Liver (tissue), 9 donors: ENCODE results near the gene MYH11. TPM values are rescaled to one million over a fixed set of nuclear protein-coding genes. Genes with fewer than 3 reads are reported as not detected.

ENCODE experiments used
- DNase-seq: peaks from one replicate; pipeline ENCODE4 v3.0.0-alpha.2; 2017; ENCODE audit warnings: low spot score
- H3K27ac ChIP-seq, 2 donors: one replicate each; pipeline ENCODE4 v1.7.0; 2013; ENCODE audit warnings: inconsistent platforms in 2 of 2, low read length in 2 of 2, control low read depth in 1 of 2, low read depth in 1 of 2, mild to moderate bottlenecking in 1 of 2
- H3K27me3 ChIP-seq, 4 donors: one replicate each; pipeline versions ENCODE4 v1.6.1 to v1.7.0; 2013; ENCODE audit warnings: low read length in 3 of 4, inconsistent platforms in 1 of 4, mild to moderate bottlenecking in 1 of 4, moderate library complexity in 1 of 4; ENCODE audit not compliant: control insufficient read depth in 4 of 4, insufficient read depth in 4 of 4
- H3K36me3 ChIP-seq, 4 donors: one replicate each; pipeline versions ENCODE4 v1.6.1 to v1.7.0; 2013; ENCODE audit warnings: low read length in 3 of 4, mild to moderate bottlenecking in 3 of 4, low read depth in 1 of 4, moderate library complexity in 1 of 4; ENCODE audit not compliant: control insufficient read depth in 4 of 4, insufficient read depth in 3 of 4
- H3K4me1 ChIP-seq, 4 donors: one replicate each; pipeline versions ENCODE4 v1.6.1 to v1.7.0; 2013; ENCODE audit warnings: low read length in 3 of 4, mild to moderate bottlenecking in 3 of 4, moderate library complexity in 1 of 4; ENCODE audit not compliant: control insufficient read depth in 4 of 4, insufficient read depth in 4 of 4
- H3K4me3 ChIP-seq, 3 donors: one replicate each; pipeline versions ENCODE4 v1.6.1 to v1.7.0; 2013; ENCODE audit warnings: low read length in 3 of 3, control low read depth in 1 of 3, low read depth in 1 of 3, mild to moderate bottlenecking in 1 of 3
- H3K9ac ChIP-seq, 2 donors: one replicate each; pipeline ENCODE4 v1.7.0; 2013; ENCODE audit warnings: low read length in 2 of 2, mild to moderate bottlenecking in 2 of 2, moderate library complexity in 2 of 2, control low read depth in 1 of 2, low read depth in 1 of 2
- H3K9me3 ChIP-seq, 4 donors: one replicate each; pipeline versions ENCODE4 v1.6.1 to v1.7.0; 2013; ENCODE audit warnings: low read length in 3 of 4; ENCODE audit not compliant: control insufficient read depth in 4 of 4
- ATF3 ChIP-seq: IDR thresholded peaks from 2 replicates; pipeline ENCODE4 v1.6.1; 2016; ENCODE audit warnings: antibody characterized with exemption
- CTCF ChIP-seq: fragments of 150-350 bp; IDR thresholded peaks from 2 replicates; pipeline ENCODE4 v1.5.1; 2017; ENCODE audit warnings: improper control_type of control experiment, low read depth, low read length; ENCODE audit not compliant: missing input control
- EGR1 ChIP-seq, 2 donors: IDR thresholded peaks; 2 replicates each; pipeline ENCODE4 v1.6.1; 2016 to 2018; ENCODE audit warnings: antibody characterized with exemption in 2 of 2, low read depth in 2 of 2
- FOXA1 ChIP-seq: IDR thresholded peaks from 2 replicates; pipeline ENCODE4 v1.6.1; 2016; ENCODE audit warnings: antibody characterized with exemption
- FOXA2 ChIP-seq: IDR thresholded peaks from 2 replicates; pipeline ENCODE4 v1.6.1; 2016; ENCODE audit warnings: antibody characterized with exemption
- GABPA ChIP-seq, 2 donors: IDR thresholded peaks in 1 of 2; conservative IDR thresholded peaks in 1 of 2; 2 replicates each; pipeline ENCODE4 v1.6.1; 2016; ENCODE audit warnings: antibody characterized with exemption in 2 of 2, mild to moderate bottlenecking in 1 of 2, moderate library complexity in 1 of 2
- HNF4A ChIP-seq, 2 donors: conservative IDR thresholded peaks; 2 replicates each; pipeline ENCODE4 v1.6.1; 2016; ENCODE audit warnings: antibody characterized with exemption in 2 of 2, mild to moderate bottlenecking in 2 of 2
- HNF4G ChIP-seq: IDR thresholded peaks from 2 replicates; pipeline ENCODE4 v1.6.1; 2016; ENCODE audit warnings: antibody characterized with exemption
- JUND ChIP-seq, 2 donors: IDR thresholded peaks; 2 replicates each; pipeline ENCODE4 v1.6.1; 2016; ENCODE audit warnings: antibody characterized with exemption in 2 of 2
- NR2F2 ChIP-seq: IDR thresholded peaks from 2 replicates; pipeline ENCODE4 v1.6.1; 2016; ENCODE audit warnings: antibody characterized with exemption
- RAD21 ChIP-seq, 2 donors: IDR thresholded peaks; 2 replicates each; pipeline ENCODE4 v1.6.1; 2016; ENCODE audit warnings: antibody characterized with exemption in 2 of 2, mild to moderate bottlenecking in 2 of 2
- REST ChIP-seq: IDR thresholded peaks from 2 replicates; pipeline ENCODE4 v1.6.1; 2016; ENCODE audit warnings: antibody characterized with exemption, mild to moderate bottlenecking
- RXRA ChIP-seq, 2 donors: IDR thresholded peaks; 2 replicates each; pipeline ENCODE4 v1.6.1; 2017 to 2018; ENCODE audit warnings: antibody characterized with exemption in 2 of 2, mild to moderate bottlenecking in 1 of 2
- SP1 ChIP-seq: IDR thresholded peaks from 2 replicates; pipeline ENCODE4 v1.6.1; 2018; ENCODE audit warnings: antibody characterized with exemption, mild to moderate bottlenecking
- TAF1 ChIP-seq: conservative IDR thresholded peaks from 2 replicates; pipeline ENCODE4 v1.6.1; 2016; ENCODE audit warnings: antibody characterized with exemption, mild to moderate bottlenecking
- YY1 ChIP-seq: IDR thresholded peaks from 2 replicates; pipeline ENCODE4 v1.6.1; 2016; ENCODE audit warnings: antibody characterized with exemption, mild to moderate bottlenecking
- ZBTB33 ChIP-seq: IDR thresholded peaks from 2 replicates; pipeline ENCODE4 v1.6.1; 2016; ENCODE audit warnings: antibody characterized with exemption
- WGBS: extraction: QIAGEN DNeasy Blood & Tissue Kit; methylation state at CpG from one replicate; pipeline ENCODE4 v1.1.7; 2013; 5-methylcytosine and 5-hydroxymethylcytosine counted together
- polyA plus RNA-seq, 2 donors: library from polyadenylated mRNA; stranded (reverse) in 1 of 2; unstranded in 1 of 2; fragments of 200-250 nt in 1 of 2; fragments of >200 nt in 1 of 2; fragmentation: Nextera tagmentation in 1 of 2; extraction: Ambion mirVana in 1 of 2; gene quantifications; one replicate each; pipeline versions ENCODE4 v1.2.1 to v1.2.3, GENCODE V29; 2013 to 2015
- total RNA-seq, 2 donors: library from RNA; depleted of rRNA; stranded (reverse); fragments of >200 nt; gene quantifications; one replicate each; pipeline ENCODE4 v1.2.3, GENCODE V29; 2014
- TF ChIP-seq, protein P1 (sequence below): IDR thresholded peaks from 2 replicates; pipeline ENCODE4 v1.6.1; 2016; ENCODE audit warnings: antibody characterized with exemption
- donor health status: healthy.
- donor health status: healthy.
- donor health status: healthy.
- donor health status: healthy.
- donor health status: healthy.

MYH11 gene
- total and polyA plus RNA-seq, 4 donors, result 0.51 to 33.7 (median 4.0) TPM

GRCh38 chr16:15885560-15886001 is 28.8 kb upstream of the MYH11 start:
- WGBS, result 95% methylated on average over 5 of the region's 5 CpGs
- TF ChIP-seq NR2F2, result no peak
- TF ChIP-seq GABPA (IDR thresholded peaks at IDR 0.05 in 1 of 2, conservative IDR thresholded peaks at IDR 0.05 in 1 of 2), result no peak
- no peak for TF ChIP-seq ATF3
- TF ChIP-seq FOXA2, result no peak
- TF ChIP-seq HNF4A (conservative IDR thresholded peaks at IDR 0.05), result no peak
- TF ChIP-seq YY1, result no peak
- TF ChIP-seq TAF1, result no peak
- no peak for TF ChIP-seq EGR1 (IDR thresholded peaks at IDR 0.05; ENCODE audit: low read depth in 2 of 2)
- TF ChIP-seq, protein P1, sequence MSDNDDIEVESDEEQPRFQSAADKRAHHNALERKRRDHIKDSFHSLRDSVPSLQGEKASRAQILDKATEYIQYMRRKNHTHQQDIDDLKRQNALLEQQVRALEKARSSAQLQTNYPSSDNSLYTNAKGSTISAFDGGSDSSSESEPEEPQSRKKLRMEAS, result no peak
- TF ChIP-seq ZBTB33, result no peak
- no peak for TF ChIP-seq FOXA1
- TF ChIP-seq HNF4G, result no peak
- Histone ChIP-seq H3K27me3 (no peaks in the 10 kb centered on the region), H3K9me3 (no peaks in the 10 kb centered on the region), H3K27ac (no peak overlapping the region), H3K36me3 (peaks cover 1 to 14% (median 10%) of the 10 kb centered on the region in 4 donors), H3K9ac (no peak overlapping the region), H3K4me3 (no peak overlapping the region), H3K4me1 (peaks cover 1 to 15% (median 11%) of the 10 kb centered on the region in 4 donors)
- no peak for DNase-seq

DNA sequence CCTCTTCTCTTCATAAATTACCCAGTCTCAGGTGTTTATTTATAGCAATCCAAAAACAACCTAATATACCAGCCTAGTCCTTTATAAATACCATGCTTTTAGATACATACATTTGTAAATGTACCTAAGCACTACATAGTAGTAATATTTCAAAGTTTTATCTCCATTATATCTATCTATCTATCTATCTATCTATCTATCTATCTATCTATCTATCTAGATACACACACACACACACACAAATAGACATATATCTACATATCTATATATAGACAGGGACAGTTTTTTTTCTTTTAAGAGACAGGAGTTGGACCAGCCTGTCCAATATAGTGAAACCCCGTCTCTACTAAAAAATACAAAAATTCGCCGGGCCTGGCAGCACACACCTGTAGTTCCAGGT is 25.7 kb upstream of the MYH11 start:
- peaks cover 1 to 5% (median 5%) of the 10 kb centered on the region in 4 donors for H3K4me1 ChIP-seq
- no peak for DNase-seq
- H3K27me3 ChIP-seq, result no peaks in the 10 kb centered on the region
- H3K36me3 ChIP-seq, result peaks cover 6 to 21% (median 14%) of the 10 kb centered on the region in 4 donors
- TF ChIP-seq NR2F2, result no peak
- TF ChIP-seq CTCF, result no peak
- no peak for TF ChIP-seq RXRA (IDR thresholded peaks at IDR 0.05)
- no peak for TF ChIP-seq REST
- no peak for TF ChIP-seq SP1
- no peak for TF ChIP-seq YY1
- TF ChIP-seq HNF4A (conservative IDR thresholded peaks at IDR 0.05), result no peak
- no peak for TF ChIP-seq RAD21 (IDR thresholded peaks at IDR 0.05)
- TF ChIP-seq FOXA1, result no peak
- no peak for TF ChIP-seq JUND (IDR thresholded peaks at IDR 0.05)
- TF ChIP-seq, protein P1, result no peak
- TF ChIP-seq ZBTB33, result no peak
- TF ChIP-seq GABPA (IDR thresholded peaks at IDR 0.05 in 1 of 2, conservative IDR thresholded peaks at IDR 0.05 in 1 of 2), result no peak
- TF ChIP-seq TAF1, result no peak
- no peak overlapping the region for H3K4me3 ChIP-seq
- H3K9ac ChIP-seq, result no peak overlapping the region
- H3K9me3 ChIP-seq, result no peaks in the 10 kb centered on the region
- over 99% methylated on average over 3 of the region's 3 CpGs for WGBS
- no peak overlapping the region for H3K27ac ChIP-seq
